ENCODE results near the gene THSD4.

DNA sequence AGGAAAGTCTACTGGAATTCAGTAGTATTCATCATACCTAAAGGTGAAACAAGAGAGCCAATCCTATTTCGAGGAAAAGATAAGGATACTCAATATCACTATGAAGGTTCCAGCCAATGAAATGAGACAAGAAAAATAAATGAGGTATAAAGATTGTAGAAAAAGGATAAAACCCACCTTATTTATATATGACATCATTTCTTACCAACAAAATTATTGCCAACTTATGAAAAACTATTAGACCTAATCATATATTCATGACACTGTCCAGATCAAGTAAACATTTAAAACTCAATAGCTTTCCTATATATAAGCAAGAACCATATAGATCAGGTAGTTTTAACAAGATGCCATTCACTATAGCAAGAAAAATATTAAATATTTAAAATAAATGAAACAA, 584.7 kb downstream of the THSD4 start:
- TF ChIP-seq POLR2A (IDR thresholded peaks at IDR 0.05; ENCODE audit: low read depth, low read length) (no peak), POLR2AphosphoS5 (IDR thresholded peaks at IDR 0.05; ENCODE audit: low read depth, low read length) (no peak), TAF1 (IDR thresholded peaks at IDR 0.05; ENCODE audit: borderline replicate concordance, low read depth, low read length) (no peak)
